GM19467 (cell line): ENCODE results near the gene PRR33.

Experiments
- ATAC-seq: cut with Tn5 transposase; IDR thresholded peaks from one replicate; pipeline ENCODE4 v1.9.1; 2021; ENCODE audit warnings: mild to moderate bottlenecking, moderate library complexity; ENCODE audit not compliant: unreplicated experiment

PRR33 gene

DNA sequence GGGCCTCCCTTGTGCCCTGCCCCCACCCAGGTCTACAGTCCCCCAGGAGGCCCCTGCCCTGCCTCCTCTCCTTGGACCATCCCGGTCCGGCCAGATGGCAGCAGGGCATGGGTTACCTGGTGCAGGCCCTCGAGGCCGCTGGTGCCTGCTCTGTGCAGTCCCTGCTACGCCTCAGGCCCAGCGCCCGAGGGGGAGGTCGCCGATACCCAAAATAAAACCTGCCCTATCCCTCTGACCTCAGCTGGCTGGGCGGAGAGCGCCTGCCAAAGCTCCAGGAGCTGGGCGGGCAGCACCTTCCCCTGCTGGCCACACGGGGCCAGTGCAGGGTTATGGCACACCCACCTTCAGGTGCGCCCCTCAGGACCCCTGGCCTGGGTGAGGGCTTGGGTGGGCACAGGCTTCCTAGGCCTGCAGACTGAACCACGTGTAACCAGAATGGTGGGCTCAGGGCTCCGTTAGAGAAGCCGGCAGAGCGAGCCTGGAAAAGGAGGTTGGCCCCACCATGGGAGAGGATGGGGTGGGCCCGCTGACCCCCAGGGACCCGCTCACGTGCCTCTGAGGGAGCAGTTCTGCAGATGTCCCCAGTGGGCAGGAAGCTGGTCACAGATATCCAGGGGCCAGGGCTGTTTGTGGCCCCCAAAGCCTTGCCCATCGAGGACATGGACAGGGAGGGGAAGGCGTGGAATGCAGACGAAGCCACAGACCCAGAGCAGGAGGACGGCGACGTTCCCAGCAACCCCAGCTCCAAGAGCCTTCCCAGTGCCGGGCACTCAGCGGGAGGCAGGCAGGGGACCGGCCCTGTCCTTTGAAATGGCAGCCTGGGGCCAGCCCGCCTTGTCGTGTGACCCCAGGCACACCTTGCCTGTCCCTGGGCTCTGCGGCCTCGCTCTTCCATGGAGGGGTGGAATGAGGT lies 26.1 kb upstream of the PRR33 start:
- ATAC-seq, result no peak

DNA sequence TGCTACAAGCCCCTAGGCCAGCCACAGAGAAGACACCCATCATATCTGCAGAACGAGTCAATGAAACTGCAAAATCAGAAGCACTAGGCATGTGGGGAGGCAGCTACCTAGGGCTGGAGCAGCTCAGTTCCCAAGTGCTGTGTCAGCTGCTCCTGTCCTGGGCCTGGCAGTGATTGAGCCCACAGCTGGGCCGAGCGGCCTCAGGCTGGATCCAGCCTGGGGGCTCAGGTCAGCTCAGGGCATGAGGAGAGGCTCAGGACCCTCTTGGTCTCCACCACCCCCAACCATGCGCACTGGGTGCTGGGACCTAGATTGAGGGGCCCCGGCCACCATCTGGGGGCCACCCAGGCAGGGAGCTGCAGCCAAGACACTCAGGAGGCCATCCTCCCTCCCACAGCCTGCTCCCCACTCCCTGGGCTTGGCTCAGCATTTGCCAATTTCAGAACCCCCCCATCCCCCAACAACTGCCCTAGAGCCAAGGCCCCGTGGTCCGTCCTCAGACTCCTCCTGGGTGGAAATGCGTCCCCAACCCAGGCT lies 25.4 kb upstream of the PRR33 start:
- ATAC-seq, result no peak

DNA sequence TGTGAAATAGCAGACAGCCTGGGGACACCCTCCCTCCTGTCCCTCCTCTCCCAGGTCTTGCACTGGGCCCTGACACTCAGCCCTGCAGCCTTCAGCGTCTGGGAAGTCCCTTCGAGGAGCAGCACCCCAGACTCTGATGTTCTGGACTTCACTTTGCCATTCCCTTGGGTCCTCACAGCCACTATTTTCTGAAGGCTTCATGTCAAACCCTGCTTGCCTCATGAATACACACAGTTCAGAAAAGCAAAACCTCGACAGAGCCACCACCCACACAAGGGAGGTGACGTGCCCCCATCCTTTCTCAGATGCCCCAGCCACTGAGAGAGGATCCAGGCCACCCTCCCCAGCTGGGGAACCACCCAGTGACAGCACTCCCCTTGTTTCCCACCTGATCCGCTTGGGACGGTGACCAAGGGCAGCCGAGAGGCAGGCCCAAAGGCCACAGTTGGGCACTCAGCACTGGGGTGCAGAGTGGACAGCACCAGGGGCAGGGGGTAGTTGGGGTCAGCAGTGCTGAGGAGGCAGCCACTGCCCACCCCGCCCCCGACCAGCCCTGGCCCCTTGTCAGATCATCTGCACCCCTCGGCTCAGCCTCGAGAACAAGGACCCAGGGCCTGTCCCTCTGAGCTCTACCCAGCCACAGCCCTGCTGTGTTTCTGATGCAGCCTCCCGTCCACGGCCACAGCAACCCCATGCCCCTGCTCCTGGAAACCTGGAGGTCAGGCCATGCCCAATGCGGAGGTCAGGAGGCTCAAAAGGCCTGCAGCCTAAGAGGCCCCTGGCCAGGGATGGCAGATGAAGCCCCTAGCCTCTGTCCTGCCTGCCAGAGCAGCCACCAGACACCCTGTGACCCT lies 24.7 kb upstream of the PRR33 start:
- no peak for ATAC-seq

DNA sequence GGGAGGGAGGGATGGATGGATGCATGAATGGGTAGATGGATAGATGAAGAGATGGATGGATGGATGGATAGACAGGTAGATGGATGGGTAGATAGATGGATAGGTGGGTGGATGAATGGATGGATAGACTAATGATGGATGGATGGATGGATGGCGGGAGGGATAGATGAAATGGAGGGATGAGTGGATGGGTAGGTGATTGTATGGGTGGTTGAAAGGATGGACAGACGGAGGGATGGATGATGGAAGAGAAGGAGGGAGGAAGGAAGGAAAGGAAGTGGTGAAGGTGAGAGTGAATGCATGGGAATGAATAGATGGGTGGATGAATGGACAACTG lies 24.1 kb upstream of the PRR33 start:
- no peak for ATAC-seq

DNA sequence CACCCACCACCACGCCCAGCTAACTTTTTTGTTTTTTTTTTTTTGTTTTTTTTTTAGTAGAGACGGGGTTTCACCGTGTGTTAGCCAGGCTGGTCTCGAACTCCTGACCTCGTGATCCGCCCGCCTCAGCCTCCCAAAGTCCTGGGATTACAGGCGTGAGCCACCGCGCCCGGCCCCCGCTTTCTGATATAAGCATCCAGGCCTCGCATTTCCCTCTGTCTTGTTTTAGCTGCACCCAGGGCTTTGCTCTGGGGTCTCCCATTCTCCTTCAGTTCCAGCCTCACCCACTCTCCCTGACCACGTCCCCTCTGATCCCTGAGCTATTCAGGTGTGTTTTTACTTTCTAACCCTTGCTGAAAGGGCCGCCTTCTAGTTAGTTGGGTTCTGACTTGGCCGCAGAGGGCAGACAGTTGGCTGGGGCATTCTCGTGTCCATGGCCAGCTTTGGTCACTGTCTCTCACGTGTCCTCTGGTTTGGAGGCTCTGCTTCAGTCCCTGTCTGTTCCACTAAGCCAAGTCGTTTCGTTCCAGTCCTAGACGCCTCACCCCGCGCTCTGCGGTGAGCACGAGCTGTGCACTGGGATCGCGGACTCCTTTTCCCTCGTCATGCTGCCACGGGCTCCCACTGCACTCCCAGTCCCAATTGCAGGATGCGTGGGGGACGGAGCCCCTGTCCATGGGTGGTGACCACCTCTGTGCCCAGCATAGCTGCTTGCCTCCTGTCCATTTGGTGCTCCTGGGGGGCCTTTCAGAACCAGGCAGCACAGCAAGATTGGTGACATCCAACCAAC lies 21.8 kb upstream of the PRR33 start:
- ATAC-seq, result no peak

DNA sequence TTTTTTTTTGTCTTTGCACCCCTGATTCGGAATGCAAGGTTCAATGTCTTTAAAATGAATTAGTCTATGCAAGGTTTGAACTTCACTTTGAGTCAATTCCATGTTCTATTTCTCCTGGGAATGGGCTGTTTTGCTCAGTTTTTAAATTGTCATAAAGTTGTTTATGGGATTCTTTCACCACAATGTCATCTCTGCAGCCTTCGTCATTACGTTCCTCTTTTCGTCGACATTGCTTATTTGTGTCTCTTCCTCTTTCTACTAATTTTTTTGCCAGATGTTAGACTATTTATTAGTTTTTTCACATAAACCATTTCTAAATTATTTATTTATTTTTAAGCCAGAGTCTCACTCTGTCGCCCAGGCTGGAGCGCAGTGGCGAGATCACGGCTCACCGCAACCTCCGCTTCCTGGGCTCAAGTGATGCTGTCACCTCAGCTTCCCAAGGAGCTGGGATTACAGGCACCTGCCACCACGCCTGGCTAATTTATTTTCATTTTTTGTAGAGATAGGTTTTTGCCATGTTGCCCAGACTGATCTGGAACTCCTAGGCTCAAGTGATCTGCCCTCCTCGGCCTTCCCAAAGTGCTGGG lies 20.7 kb upstream of the PRR33 start:
- no peak for ATAC-seq

DNA sequence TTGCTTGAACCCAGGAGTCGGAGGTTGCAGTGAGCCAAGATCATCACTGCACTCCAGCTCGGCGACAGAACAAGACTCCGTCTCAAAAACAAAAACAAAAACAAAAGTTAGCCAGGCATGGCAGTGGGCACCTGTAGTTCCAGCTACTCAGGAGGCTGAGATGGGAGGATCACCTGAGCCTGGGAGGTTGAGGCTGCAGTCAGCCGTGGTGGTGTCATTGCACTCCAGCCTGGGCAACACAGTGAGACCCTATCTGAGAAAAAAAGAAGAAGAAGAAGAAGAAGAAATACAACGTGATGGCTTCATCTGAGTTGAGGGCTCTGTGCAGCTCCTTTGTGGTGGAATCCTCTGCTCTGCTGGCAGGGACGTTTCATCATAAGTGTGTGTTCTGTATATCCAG lies 17.8 kb upstream of the PRR33 start:
- no peak for ATAC-seq

DNA sequence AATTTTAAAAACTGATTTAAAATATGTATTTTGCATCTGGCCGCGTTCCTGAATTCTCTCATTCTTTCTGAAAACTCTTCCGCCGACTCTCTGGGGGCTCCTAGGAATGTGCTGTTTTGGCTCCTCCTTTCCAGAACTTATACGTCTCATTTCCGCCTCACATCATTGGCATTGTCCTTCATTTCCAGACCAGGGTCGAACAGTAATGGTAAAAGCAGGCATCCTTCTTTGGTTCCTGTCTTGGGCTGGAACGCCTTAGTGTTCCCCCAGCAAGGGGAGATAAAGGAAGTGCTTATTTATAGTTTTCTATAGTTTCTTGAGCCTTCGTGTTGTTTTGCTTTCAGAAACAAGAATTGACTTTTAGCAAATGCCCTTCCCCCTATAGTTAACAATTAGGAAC lies 16.9 kb upstream of the PRR33 start:
- no peak for ATAC-seq

DNA sequence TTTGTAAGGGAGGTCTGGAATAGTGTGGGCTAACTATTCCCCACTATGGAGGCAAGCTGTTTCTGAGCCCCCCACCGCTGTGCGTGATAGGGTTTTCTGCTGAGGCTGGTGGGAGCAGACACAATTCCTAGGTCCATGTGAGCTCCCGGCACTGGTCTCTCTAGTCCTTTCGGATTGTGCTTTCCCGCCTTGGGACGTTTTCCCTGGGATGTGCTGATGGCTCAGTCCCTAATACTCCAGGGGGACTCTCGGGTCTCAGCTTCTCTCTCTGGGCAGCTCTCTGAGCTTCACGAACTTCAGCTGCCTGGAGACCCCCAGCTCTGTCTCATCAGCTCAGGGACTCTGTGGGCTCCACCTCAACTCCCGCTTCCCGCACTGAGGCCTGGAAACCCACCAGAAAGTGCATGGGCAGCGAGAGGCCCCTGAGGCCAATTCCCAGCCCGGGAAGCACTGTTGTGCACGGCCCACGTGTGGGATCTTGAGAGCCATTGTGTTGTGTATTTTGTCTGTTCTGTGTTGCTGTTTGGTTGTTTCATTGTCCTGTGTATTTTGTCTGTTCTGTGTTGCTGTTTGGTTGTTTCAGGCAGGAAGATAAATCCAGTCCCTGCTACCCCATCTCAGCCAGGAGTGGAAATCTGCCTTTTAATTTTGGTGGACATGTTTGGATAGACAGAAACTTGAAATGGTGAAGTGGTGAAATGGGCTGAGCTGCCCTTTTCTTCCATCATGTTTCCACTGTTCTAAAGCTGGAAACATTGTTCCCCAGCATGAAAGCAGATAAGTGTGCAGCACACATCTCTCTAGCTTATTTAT lies 15.1 kb upstream of the PRR33 start:
- ATAC-seq, result no peak

DNA sequence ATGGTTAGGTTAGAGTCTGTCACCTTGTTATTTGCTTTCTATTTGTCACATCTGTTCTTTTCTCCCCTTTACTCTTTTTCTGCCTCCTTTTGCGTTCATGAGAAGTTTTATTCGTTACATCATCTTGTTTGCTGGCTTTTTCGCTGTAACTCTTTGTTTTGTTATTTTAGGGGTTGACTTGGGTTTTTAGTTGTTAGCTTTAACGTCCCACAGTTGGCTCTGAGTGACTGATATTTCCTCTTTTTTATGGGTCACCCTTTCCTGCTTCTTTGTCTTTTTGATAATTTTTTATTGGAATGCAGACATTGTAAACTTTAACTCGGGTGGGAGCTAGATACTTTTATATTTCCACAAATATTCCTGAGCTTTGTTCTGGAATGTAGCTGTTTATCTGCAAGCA lies 14.5 kb upstream of the PRR33 start:
- ATAC-seq, result no peak

DNA sequence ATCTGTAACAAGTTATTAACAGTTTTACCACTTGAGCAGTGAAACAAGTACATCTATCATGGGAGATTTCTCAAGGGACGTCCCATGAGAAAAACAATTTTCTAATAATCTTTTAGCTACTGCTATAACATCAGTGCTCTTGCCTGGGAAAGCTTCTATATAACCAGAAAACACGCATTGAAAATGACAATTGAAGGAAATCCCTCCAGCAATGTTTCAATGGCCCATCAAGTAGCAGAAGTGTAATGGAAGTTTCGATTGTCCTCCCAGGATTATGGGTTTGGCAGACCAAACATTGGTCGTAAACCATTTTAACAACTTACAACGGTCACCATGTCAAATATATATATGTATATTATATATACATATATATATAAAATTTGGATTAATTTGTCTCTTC lies 8.0 kb upstream of the PRR33 start:
- no peak for ATAC-seq

DNA sequence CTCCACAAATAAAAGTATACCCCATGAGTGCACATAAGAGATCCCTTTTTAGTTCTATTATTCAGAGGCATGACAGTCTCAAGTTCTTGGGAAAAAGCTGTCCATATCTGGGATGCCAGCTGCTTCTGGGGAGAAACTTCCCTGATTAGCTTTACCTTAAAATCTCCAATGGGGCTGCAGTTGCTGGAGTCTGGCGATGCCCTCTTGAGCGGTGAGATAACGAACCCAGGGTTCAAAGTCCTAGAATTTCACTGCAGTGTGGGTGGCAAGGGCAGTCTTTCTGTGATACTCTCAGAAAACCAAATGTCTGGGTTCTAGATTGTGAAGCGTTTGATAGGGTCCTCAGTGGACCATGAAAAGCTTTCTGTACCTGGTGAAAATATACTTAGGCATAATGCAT lies 7.4 kb upstream of the PRR33 start:
- no peak for ATAC-seq

DNA sequence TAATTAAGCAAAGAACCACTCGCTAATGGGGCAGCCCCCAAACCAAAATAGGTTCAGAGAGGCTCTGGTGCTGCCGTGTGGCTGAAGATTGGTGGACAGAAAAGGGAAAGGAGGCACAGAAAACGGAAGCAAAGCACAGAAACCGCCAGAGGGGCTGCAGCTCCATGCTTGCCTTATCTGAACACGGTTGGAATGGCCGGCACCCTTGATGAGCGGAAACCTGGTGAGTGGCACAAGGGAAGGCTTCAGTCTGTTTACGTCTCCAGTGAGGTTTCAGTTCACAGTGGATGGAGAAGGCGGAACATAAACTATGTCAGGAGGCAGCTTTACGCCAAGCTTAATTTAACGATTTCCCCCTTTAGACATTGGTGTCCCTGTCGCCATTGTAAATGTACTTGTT lies 5.2 kb upstream of the PRR33 start:
- ATAC-seq, result no peak

DNA sequence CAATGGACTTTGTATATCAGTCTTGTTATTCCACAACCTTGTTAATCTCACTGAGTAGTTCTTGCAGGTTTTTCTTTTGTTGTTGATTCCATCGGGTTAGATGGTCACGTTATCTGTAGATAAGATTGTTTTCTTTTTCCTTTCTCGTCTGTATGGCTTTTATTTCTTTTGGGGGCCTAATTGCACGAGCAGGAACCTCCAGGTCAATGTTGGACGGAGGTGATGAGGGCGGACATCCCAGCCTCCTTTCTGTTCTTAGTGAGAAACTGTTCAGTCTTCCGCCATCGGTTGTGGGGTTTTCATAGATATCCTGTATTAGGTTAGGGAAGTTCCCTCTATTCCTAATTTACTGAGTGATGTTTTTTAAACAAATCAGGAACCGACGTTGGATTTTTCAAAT lies 4.8 kb upstream of the PRR33 start:
- ATAC-seq, result no peak

DNA sequence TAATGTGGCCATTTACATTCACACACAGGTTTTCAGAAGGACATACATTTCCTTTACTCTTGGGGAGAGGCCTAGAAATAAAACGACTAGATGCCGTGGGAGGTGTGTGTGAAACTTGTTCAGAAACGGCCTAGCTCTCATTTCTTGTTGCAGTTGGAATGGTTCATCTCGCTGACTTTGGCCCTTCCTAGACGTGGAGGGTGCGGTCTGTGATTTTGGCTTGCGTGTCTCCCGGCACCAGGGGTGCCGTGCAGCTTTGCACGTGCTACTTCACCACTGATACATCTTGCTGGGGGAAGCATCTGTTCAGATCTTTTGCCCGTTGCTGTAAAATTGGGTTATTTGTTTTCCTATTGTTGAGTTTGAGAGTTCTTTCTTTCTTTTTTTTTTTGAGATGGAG lies 3.1 kb upstream of the PRR33 start:
- ATAC-seq, result no peak

DNA sequence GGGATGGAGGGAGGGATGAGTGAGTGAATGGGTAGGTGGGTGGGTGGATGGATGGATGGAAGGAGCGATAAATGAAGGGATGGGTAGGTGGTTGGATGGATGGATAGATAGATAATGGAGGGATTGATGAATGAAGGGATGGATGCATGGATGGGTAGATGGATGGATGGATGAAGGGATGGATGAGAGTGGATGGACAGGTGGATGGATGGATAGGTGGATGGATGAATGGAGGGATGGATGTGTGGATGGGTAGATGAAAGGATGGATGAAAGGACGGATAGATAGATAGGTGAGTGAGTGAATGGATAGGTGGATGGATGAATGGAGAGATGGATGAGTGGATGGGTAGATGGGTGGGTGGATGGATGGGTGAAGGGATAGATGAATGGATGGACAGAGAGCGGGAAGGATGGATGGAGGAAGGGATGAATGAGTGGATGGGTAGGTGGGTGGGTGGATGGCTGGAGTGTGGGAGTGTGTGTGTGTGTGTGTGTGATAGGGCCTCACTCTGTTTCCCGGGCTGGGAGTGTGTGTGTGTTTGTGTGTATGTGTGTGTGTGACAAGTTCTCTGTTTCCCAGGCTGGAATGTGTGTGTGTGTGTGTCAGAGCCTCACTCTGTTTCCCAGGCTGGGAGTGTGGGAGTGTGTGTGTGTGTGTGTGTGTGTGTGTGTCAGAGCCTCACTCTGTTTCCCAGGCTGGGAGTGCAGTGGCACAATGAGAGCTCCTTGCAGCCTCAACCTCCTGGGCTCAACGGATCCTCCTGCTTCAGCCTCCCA lies 2.1 kb upstream of the PRR33 start:
- no peak for ATAC-seq

DNA sequence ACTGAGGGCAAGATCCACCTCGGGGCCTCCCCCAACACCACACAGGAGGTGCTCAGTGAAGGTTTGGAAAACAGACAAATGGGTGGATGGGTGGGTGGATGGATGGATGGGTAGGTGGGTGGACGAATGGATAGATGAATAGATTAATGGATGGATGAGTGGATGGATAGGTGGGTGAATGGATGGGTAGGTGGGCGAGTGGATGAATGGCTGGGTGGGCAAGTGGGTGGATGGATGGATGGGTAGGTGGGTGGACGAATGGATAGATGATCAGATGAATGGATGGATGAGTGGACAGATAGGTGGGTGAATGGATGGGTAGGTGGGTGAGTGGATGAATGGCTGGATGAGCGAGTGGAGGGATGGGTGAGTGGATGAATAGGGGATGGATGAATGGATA lies 863 bp upstream of the PRR33 start:
- ATAC-seq, result no peak

DNA sequence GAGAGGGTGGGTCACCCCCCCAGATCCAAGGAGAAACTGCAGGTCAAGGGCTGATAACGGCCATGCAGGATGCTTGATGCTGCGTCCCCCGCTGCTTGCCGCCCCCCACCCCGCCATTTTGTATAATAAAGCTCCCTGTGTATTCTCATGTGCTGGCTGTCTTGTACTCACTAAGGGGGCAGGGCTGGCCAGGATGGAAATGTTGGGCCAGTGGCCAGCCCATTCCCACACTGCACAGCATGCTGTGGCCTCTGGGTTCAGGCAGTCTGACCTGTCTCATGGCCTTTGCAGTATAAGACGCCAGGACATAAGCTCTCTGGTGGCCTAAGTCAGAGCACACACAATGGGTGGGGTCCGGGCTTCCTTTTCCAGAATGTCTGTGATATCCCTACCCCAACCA lies 421 bp upstream of the PRR33 start:
- no peak for ATAC-seq
